NCI-H510A treated with DMSO at 0.1 percent for 48 hours (cell line): Measurements from ENCODE around the gene C16orf86.

Experiments
- DNase-seq: peaks from one replicate; lab custom pipeline; 2025; lab: John Stamatoyannopoulos, UW

C16orf86 gene

GRCh38 chr16:67666559-67667452 is at the start of gene C16orf86, which contains the start of gene ENKD1:
TSS of gene C16orf86 (plus strand) at chr16:67666814. CDS start at chr16:67666971, 157 bp downstream.
TSS of gene ENKD1 (minus strand) at chr16:67666750. CDS start at chr16:67666442, 308 bp downstream.
- peak; percentile 27 for DNase-seq

- DNase-seq, result no peak
Measured at GRCh38 chr16:67628216-67628615, 38.4 kb upstream of the C16orf86 start.

GRCh38 chr16:67632415-67633172 is 34.0 kb upstream of the C16orf86 start:
- no peak for DNase-seq

- no peak for DNase-seq
Measured at GRCh38 chr16:67636713-67637112, 29.9 kb upstream of the C16orf86 start.

GRCh38 chr16:67637625-67638024 is 29.0 kb upstream of the C16orf86 start:
- no peak for DNase-seq

GRCh38 chr16:67641779-67642708 is 24.6 kb upstream of the C16orf86 start:
- DNase-seq, result no peak

GRCh38 chr16:67644038-67644437 is 22.6 kb upstream of the C16orf86 start:
- DNase-seq, result no peak

- DNase-seq, result peak; percentile 50
Measured at GRCh38 chr16:67645397-67646121, 21.1 kb upstream of the C16orf86 start.

GRCh38 chr16:67647111-67647651 is 19.4 kb upstream of the C16orf86 start:
- DNase-seq, result no peak

- no peak for DNase-seq
Measured at GRCh38 chr16:67647681-67648080, 18.9 kb upstream of the C16orf86 start.

- no peak for DNase-seq
Measured at GRCh38 chr16:67648088-67648763, 18.4 kb upstream of the C16orf86 start.

- DNase-seq, result no peak
Measured at GRCh38 chr16:67648764-67649407, 17.7 kb upstream of the C16orf86 start.

GRCh38 chr16:67649494-67649931 is 17.1 kb upstream of the C16orf86 start:
- DNase-seq, result no peak

GRCh38 chr16:67650023-67650422 is 16.6 kb upstream of the C16orf86 start:
- no peak for DNase-seq

- DNase-seq, result no peak
Measured at GRCh38 chr16:67651039-67651438, 15.6 kb upstream of the C16orf86 start.

- DNase-seq, result no peak
Measured at GRCh38 chr16:67651847-67652246, 14.8 kb upstream of the C16orf86 start.

GRCh38 chr16:67652578-67653127 is 14.0 kb upstream of the C16orf86 start:
- DNase-seq, result no peak

GRCh38 chr16:67653128-67653788 is 13.4 kb upstream of the C16orf86 start:
- no peak for DNase-seq
